Measurements from ENCODE around the gene KRTAP10-1. TPM values are rescaled to one million over a fixed set of nuclear protein-coding genes. Genes with fewer than 3 reads are reported as not detected.

The KRTAP10-1 gene
- total RNA-seq, 1 experiment from 2014 or later, result not detected

DNA sequence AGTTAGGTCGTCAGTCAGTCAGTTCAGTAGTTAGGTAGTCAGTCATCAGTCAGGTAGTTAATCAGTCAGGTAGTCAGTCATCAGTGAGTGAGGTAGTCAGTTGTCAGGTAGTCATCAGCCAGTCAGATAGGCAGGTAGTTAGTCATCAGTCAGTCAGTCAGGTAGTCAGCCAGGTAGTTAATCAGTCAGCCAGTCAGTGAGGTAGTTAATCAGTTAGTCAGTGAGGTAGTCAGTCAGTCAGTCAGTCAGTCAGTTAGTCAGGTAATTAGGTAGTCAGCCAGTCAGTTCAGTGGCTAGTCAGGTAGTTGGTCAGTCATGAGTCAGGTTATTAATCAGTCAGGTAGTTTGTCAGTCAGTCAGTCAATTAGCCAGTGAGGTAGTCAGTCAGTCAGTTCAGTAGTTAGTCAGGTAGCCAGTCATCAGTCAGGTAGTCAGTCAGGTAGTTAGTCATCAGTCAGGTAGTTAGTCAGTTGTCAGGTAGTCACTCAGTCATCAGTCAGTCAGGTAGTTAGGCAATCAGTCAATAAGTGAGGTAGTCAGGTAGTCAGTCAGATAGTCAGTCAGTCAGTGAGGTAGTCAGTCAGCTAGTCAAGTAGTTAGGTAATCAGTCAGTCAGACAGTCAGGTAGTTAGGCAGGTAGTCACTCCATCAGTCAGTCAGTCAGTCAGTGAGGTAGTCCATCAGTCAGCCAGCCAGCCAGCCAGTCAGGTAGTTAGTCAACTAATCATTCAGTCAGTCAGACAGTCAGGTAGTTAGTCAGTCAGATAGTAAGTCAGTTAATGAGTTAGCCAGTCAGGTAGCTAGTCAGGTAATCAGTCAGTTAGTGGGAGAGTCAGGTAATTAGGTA lies 16.2 kb downstream of the KRTAP10-1 start:
- peaks cover 8% of the 10 kb centered on the region; the same call in 1 of the 2 replicates for H3K9me3 ChIP-seq (ENCODE audit: low read length)
- no peak overlapping the region for H3K4me3 ChIP-seq (ENCODE audit: low read length)
- no peaks in the 10 kb centered on the region for H3K27me3 ChIP-seq (ENCODE audit: low read length)
- intact Hi-C loops (cut with micrococcal nuclease), result no loop called here
- no peak overlapping the region for H3K9ac ChIP-seq (ENCODE audit: low read length)
- H3K9me2 ChIP-seq (replicated peaks; ENCODE audit: low read length), result no peaks in the 10 kb centered on the region
- H3K4me1 ChIP-seq (ENCODE audit: insufficient read depth, low read length), result no peaks in the 10 kb centered on the region
- H3K79me2 ChIP-seq (ENCODE audit: low read length), result no peaks in the 10 kb centered on the region
- peak; percentile 41 for DNase-seq
- no peak for ATAC-seq
- POLR2A ChIA-PET (ENCODE audit: unreplicated experiment), result no interaction called here
- BruUV-seq (replicated peaks), result no TSS peak
- no peaks in the 10 kb centered on the region for H4K20me1 ChIP-seq (ENCODE audit: low read length)
- H3F3A ChIP-seq (ENCODE audit: low read length, unreplicated experiment), result no peaks in the 10 kb centered on the region
- CTCF ChIA-PET, result no interaction called here
- H3K27ac ChIP-seq (ENCODE audit: low read length), result peak overlapping the region; percentile 29
- TF ChIP-seq, protein P1, sequence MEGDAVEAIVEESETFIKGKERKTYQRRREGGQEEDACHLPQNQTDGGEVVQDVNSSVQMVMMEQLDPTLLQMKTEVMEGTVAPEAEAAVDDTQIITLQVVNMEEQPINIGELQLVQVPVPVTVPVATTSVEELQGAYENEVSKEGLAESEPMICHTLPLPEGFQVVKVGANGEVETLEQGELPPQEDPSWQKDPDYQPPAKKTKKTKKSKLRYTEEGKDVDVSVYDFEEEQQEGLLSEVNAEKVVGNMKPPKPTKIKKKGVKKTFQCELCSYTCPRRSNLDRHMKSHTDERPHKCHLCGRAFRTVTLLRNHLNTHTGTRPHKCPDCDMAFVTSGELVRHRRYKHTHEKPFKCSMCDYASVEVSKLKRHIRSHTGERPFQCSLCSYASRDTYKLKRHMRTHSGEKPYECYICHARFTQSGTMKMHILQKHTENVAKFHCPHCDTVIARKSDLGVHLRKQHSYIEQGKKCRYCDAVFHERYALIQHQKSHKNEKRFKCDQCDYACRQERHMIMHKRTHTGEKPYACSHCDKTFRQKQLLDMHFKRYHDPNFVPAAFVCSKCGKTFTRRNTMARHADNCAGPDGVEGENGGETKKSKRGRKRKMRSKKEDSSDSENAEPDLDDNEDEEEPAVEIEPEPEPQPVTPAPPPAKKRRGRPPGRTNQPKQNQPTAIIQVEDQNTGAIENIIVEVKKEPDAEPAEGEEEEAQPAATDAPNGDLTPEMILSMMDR (conservative IDR thresholded peaks at IDR 0.05; ENCODE audit: low read depth, low read length), result no peak
- TF ChIP-seq EZH2 (IDR thresholded peaks at IDR 0.05; ENCODE audit: low read length, unreplicated experiment), result no peak
- no peak for TF ChIP-seq EZH2phosphoT487 (IDR thresholded peaks at IDR 0.05; ENCODE audit: borderline replicate concordance, low read length)
- H2AFZ ChIP-seq (ENCODE audit: low read length), result no peak overlapping the region
- H3K4me2 ChIP-seq (ENCODE audit: low read length), result no peak overlapping the region
- no peaks in the 10 kb centered on the region; the same call in 1 of the 2 replicates for H3K36me3 ChIP-seq (ENCODE audit: low read depth, low read length)

DNA sequence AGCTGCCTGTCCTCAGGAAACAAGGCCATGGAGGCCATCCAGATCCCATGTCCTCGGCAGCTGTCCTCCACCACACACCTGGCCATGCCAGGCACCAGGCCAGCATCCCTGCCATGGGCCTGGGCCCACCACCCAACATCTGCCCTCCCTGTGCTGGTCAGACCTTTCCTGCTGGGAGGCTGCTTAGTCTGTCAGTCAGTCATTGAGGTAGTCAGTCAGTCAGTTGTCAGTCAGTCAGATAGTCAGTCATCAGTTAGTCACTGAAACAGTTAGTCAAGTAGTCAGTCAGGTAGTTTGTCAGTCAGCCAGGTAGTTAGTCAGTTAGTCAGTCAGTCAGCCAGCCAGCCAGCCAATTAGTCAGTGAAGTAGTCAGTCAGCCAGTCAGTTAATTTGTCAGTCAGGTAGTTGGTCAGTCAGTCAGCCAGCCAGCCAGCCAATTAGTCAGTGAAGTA lies 17.2 kb downstream of the KRTAP10-1 start:
- Histone ChIP-seq H3K27ac (ENCODE audit: low read length) (no peak overlapping the region), H3K79me2 (ENCODE audit: low read length) (no peaks in the 10 kb centered on the region), H3K27me3 (ENCODE audit: low read length) (no peaks in the 10 kb centered on the region), H3K4me1 (ENCODE audit: insufficient read depth, low read length) (no peaks in the 10 kb centered on the region), H3F3A (ENCODE audit: low read length, unreplicated experiment) (no peaks in the 10 kb centered on the region), H3K9me3 (ENCODE audit: low read length) (peaks cover 8% of the 10 kb centered on the region; the same call in 1 of the 2 replicates), H3K4me2 (ENCODE audit: low read length) (no peak overlapping the region), H2AFZ (ENCODE audit: low read length) (no peak overlapping the region), H3K36me3 (ENCODE audit: low read depth, low read length) (no peaks in the 10 kb centered on the region; the same call in 1 of the 2 replicates), H4K20me1 (ENCODE audit: low read length) (no peaks in the 10 kb centered on the region), H3K9ac (ENCODE audit: low read length) (no peak overlapping the region), H3K4me3 (ENCODE audit: low read length) (no peak overlapping the region), H3K9me2 (replicated peaks; ENCODE audit: low read length) (no peaks in the 10 kb centered on the region)
- no TSS peak for BruUV-seq (replicated peaks)
- ChIA-PET POLR2A (ENCODE audit: unreplicated experiment) (no interaction called here), CTCF (no interaction called here)
- ATAC-seq, result no peak
- intact Hi-C loops (cut with micrococcal nuclease), result no loop called here
- no peak for DNase-seq
- TF ChIP-seq, protein P1 (conservative IDR thresholded peaks at IDR 0.05; ENCODE audit: low read depth, low read length), result no peak
- TF ChIP-seq EZH2 (IDR thresholded peaks at IDR 0.05; ENCODE audit: low read length, unreplicated experiment) (no peak), EZH2phosphoT487 (IDR thresholded peaks at IDR 0.05; ENCODE audit: borderline replicate concordance, low read length) (no peak)
